Karpas-422 (cell line): ENCODE results near the gene SSMEM1. TPM values are rescaled to one million over a fixed set of nuclear protein-coding genes. Genes with fewer than 3 reads are reported as not detected.
A peak's percentile ranks its signal among the peaks of the same experiment; 100 is the strongest.

Experiments used
- DNase-seq: peaks from one replicate; pipeline ENCODE4 v3.0.0-alpha.2; 2015
- H2AFZ ChIP-seq: fragments of 200-600 bp; sonication (generic); 2 replicates; pipeline ENCODE4 v1.6.1; 2014; ENCODE audit warnings: antibody characterized with exemption, low read length, mixed read lengths
- H3K27ac ChIP-seq: fragments of 200-600 bp; sonication (generic); 2 replicates; pipeline ENCODE4 v1.5.1; 2014; ENCODE audit warnings: mild to moderate bottlenecking, low read length, moderate library complexity
- H3K27me3 ChIP-seq: fragments of 200-600 bp; sonication (generic); 2 replicates; pipeline ENCODE4 v1.6.1; 2014; ENCODE audit warnings: low read length, mixed read lengths
- H3K36me3 ChIP-seq: fragments of 200-600 bp; sonication (generic); 2 replicates; pipeline ENCODE4 v1.6.1; 2014; ENCODE audit warnings: low read length, mixed read lengths; ENCODE audit not compliant: insufficient read depth
- H3K4me1 ChIP-seq: fragments of 200-600 bp; sonication (generic); 2 replicates; pipeline ENCODE4 v1.6.1; 2014; ENCODE audit warnings: mild to moderate bottlenecking, low read length, mixed read lengths
- H3K4me2 ChIP-seq: fragments of 200-600 bp; sonication (generic); 2 replicates; pipeline ENCODE4 v1.6.1; 2014; ENCODE audit warnings: low read length, low read depth, mild to moderate bottlenecking; ENCODE audit not compliant: poor library complexity, severe bottlenecking
- H3K4me3 ChIP-seq: fragments of 200-600 bp; sonication (generic); 2 replicates; pipeline ENCODE4 v1.5.1; 2014; ENCODE audit warnings: mild to moderate bottlenecking, antibody characterized with exemption, low read length, mixed read lengths
- H3K79me2 ChIP-seq: fragments of 200-600 bp; sonication (generic); 2 replicates; pipeline ENCODE4 v1.6.1; 2014; ENCODE audit warnings: mild to moderate bottlenecking, low read length, mixed read lengths
- H3K9ac ChIP-seq: fragments of 200-600 bp; sonication (generic); 2 replicates; pipeline ENCODE4 v1.6.0; 2014; ENCODE audit warnings: low read length
- H3K9me2 ChIP-seq: fragments of 200-600 bp; sonication (generic), shearing (Covaris generic); replicated peaks from 2 replicates; pipeline ENCODE4 v1.6.0; 2014; ENCODE audit warnings: mild to moderate bottlenecking, low read length, moderate library complexity; ENCODE audit not compliant: insufficient read depth
- H3K9me3 ChIP-seq: fragments of 300-700, 200-600 bp; sonication (generic); 2 replicates; pipeline ENCODE4 v1.6.1; 2014; ENCODE audit warnings: low read length, mixed read lengths
- H4K20me1 ChIP-seq: fragments of 200-600 bp; sonication (generic); 2 replicates; pipeline ENCODE4 v1.6.1; 2014; ENCODE audit warnings: mild to moderate bottlenecking, antibody characterized with exemption, low read length, low read depth; ENCODE audit not compliant: insufficient read depth
- total RNA-seq: library from RNA; depleted of rRNA; stranded (reverse); fragments of >200 nt; shearing (Covaris generic); gene quantifications from 2 replicates; pipeline ENCODE4 v1.2.3, GENCODE V29; 2014; ENCODE audit warnings: low replicate concordance; rRNA removed

Gene SSMEM1
- total RNA-seq: not detected in 2 replicates

- H3K4me3 ChIP-seq: no peak within 1 kb of the TSS
- H3K9me2 ChIP-seq: no peaks in the 10 kb centered on the region
- peaks cover 17% of the 10 kb centered on the region for H3K4me1 ChIP-seq
- no peak within 1 kb of the TSS for H3K27ac ChIP-seq
- H3K4me2 ChIP-seq: no peak within 1 kb of the TSS
- DNase-seq: no peak
- no peak within 1 kb of the TSS for H3K9ac ChIP-seq
- no peaks in the 10 kb centered on the region for H3K9me3 ChIP-seq
- H2AFZ ChIP-seq: peak within 1 kb of the TSS; percentile 43
- no peaks in the 10 kb centered on the region for H4K20me1 ChIP-seq
- H3K79me2 ChIP-seq: peaks cover 24% of the 10 kb centered on the region
- peaks cover 12% of the 10 kb centered on the region for H3K36me3 ChIP-seq
- H3K27me3 ChIP-seq: no peaks in the 10 kb centered on the region
Measured at GRCh38 chr7:130207642-130208041, at the start of gene SSMEM1. TSS of gene SSMEM1 (plus strand) at chr7:130207860. CDS start at chr7:130207911, 51 bp downstream.

GRCh38 chr7:130160023-130160422 lies 47.6 kb upstream of the SSMEM1 start:
- Histone ChIP-seq H2AFZ (no peak overlapping the region), H3K27ac (no peak overlapping the region), H3K4me3 (no peak overlapping the region), H3K4me1 (no peaks in the 10 kb centered on the region), H3K79me2 (no peaks in the 10 kb centered on the region), H3K36me3 (peaks cover 34% of the 10 kb centered on the region; the same call in 1 of the 2 replicates), H3K9ac (no peak overlapping the region), H3K27me3 (no peaks in the 10 kb centered on the region), H3K9me2 (no peaks in the 10 kb centered on the region), H4K20me1 (no peaks in the 10 kb centered on the region), H3K4me2 (no peak overlapping the region), H3K9me3 (no peaks in the 10 kb centered on the region)
- no peak for DNase-seq

GRCh38 chr7:130160455-130160854 lies 47.2 kb upstream of the SSMEM1 start:
- H3K27ac ChIP-seq: no peak overlapping the region

GRCh38 chr7:130162196-130162595 lies 45.5 kb upstream of the SSMEM1 start:
- Histone ChIP-seq H3K9me3 (no peaks in the 10 kb centered on the region), H3K79me2 (no peaks in the 10 kb centered on the region), H3K9me2 (no peaks in the 10 kb centered on the region), H4K20me1 (no peaks in the 10 kb centered on the region), H3K27ac (no peak overlapping the region), H3K9ac (no peak overlapping the region), H3K4me2 (no peak overlapping the region), H3K27me3 (no peaks in the 10 kb centered on the region), H2AFZ (no peak overlapping the region), H3K36me3 (peaks cover 47% of the 10 kb centered on the region; the same call in 1 of the 2 replicates), H3K4me1 (no peaks in the 10 kb centered on the region), H3K4me3 (no peak overlapping the region)
- no peak for DNase-seq

More at GRCh38 chr7:130160455-130160854, 47.2 kb upstream of the SSMEM1 start:
- Histone ChIP-seq H3K4me3 (no peak overlapping the region), H3K4me2 (no peak overlapping the region), H3K9me2 (no peaks in the 10 kb centered on the region), H3K27me3 (no peaks in the 10 kb centered on the region), H3K79me2 (no peaks in the 10 kb centered on the region), H3K36me3 (peaks cover 37% of the 10 kb centered on the region; the same call in 1 of the 2 replicates), H3K9ac (no peak overlapping the region), H4K20me1 (no peaks in the 10 kb centered on the region), H3K9me3 (no peaks in the 10 kb centered on the region), H3K4me1 (no peaks in the 10 kb centered on the region), H2AFZ (no peak overlapping the region)
- DNase-seq: no peak

- no peaks in the 10 kb centered on the region for H3K9me3 ChIP-seq
- peaks cover 22% of the 10 kb centered on the region for H3K79me2 ChIP-seq
- no peak overlapping the region for H3K4me3 ChIP-seq
- no peaks in the 10 kb centered on the region for H4K20me1 ChIP-seq
- no peaks in the 10 kb centered on the region for H3K27me3 ChIP-seq
- H3K27ac ChIP-seq: no peak overlapping the region
- no peak overlapping the region for H2AFZ ChIP-seq
- DNase-seq: no peak
- peaks cover 48% of the 10 kb centered on the region; the same call in 1 of the 2 replicates for H3K36me3 ChIP-seq
- no peaks in the 10 kb centered on the region for H3K9me2 ChIP-seq
- H3K4me1 ChIP-seq: no peaks in the 10 kb centered on the region
- no peak overlapping the region for H3K9ac ChIP-seq
- H3K4me2 ChIP-seq: no peak overlapping the region
Measured at GRCh38 chr7:130174237-130174959, 33.3 kb upstream of the SSMEM1 start.

GRCh38 chr7:130178251-130178650 lies 29.4 kb upstream of the SSMEM1 start:
- H3K36me3 ChIP-seq: peaks cover 54% of the 10 kb centered on the region
- H3K4me3 ChIP-seq: no peak overlapping the region
- peaks cover 47% of the 10 kb centered on the region for H3K79me2 ChIP-seq

GRCh38 chr7:130179631-130180030 lies 28.0 kb upstream of the SSMEM1 start:
- Histone ChIP-seq H3K9me2 (no peaks in the 10 kb centered on the region), H3K36me3 (peaks cover 54% of the 10 kb centered on the region), H3K4me1 (no peaks in the 10 kb centered on the region), H3K27me3 (no peaks in the 10 kb centered on the region), H3K4me3 (no peak overlapping the region), H3K27ac (no peak overlapping the region), H4K20me1 (no peaks in the 10 kb centered on the region), H3K4me2 (no peak overlapping the region), H3K79me2 (peaks cover 50% of the 10 kb centered on the region), H3K9ac (no peak overlapping the region), H3K9me3 (no peaks in the 10 kb centered on the region), H2AFZ (no peak overlapping the region)
- DNase-seq: no peak

More at GRCh38 chr7:130178251-130178650, 29.4 kb upstream of the SSMEM1 start:
- Histone ChIP-seq H3K9me2 (no peaks in the 10 kb centered on the region), H3K27me3 (no peaks in the 10 kb centered on the region), H4K20me1 (no peaks in the 10 kb centered on the region), H3K4me2 (no peak overlapping the region), H3K27ac (no peak overlapping the region), H3K4me1 (no peaks in the 10 kb centered on the region), H2AFZ (no peak overlapping the region), H3K9ac (no peak overlapping the region), H3K9me3 (no peaks in the 10 kb centered on the region)
- DNase-seq: no peak

- DNase-seq: no peak
Measured at GRCh38 chr7:130180571-130181262, 26.9 kb upstream of the SSMEM1 start.

More at GRCh38 chr7:130180571-130181262, 26.9 kb upstream of the SSMEM1 start:
- Histone ChIP-seq H4K20me1 (no peaks in the 10 kb centered on the region), H3K4me2 (no peak overlapping the region), H3K4me3 (no peak overlapping the region), H3K79me2 (peaks cover 55% of the 10 kb centered on the region), H3K9me3 (no peaks in the 10 kb centered on the region), H3K9me2 (no peaks in the 10 kb centered on the region), H3K27me3 (no peaks in the 10 kb centered on the region), H2AFZ (no peak overlapping the region), H3K36me3 (peaks cover 55% of the 10 kb centered on the region), H3K9ac (no peak overlapping the region), H3K27ac (no peak overlapping the region), H3K4me1 (no peaks in the 10 kb centered on the region)
